ENCODE data around the gene ACAD11.

DNA sequence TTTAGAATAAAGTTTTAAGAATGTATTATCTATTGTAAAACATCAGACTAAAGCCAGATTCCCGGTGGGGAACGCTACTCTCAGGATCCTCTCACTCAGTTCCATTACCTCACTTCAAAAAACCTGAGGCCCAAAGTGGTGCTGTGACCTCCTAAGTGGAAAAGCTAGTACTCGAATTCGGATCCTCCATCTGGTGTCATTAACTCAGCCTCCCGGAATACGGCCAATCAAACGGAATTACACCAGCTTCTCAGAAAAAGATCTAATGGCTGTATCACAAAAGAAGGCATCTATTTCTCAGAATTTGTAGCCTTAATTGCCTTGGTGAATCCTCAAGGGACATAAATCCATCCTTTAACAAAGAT is 627 bp downstream of the ACAD11 start:
- TF ChIP-seq, protein P1, sequence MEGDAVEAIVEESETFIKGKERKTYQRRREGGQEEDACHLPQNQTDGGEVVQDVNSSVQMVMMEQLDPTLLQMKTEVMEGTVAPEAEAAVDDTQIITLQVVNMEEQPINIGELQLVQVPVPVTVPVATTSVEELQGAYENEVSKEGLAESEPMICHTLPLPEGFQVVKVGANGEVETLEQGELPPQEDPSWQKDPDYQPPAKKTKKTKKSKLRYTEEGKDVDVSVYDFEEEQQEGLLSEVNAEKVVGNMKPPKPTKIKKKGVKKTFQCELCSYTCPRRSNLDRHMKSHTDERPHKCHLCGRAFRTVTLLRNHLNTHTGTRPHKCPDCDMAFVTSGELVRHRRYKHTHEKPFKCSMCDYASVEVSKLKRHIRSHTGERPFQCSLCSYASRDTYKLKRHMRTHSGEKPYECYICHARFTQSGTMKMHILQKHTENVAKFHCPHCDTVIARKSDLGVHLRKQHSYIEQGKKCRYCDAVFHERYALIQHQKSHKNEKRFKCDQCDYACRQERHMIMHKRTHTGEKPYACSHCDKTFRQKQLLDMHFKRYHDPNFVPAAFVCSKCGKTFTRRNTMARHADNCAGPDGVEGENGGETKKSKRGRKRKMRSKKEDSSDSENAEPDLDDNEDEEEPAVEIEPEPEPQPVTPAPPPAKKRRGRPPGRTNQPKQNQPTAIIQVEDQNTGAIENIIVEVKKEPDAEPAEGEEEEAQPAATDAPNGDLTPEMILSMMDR (IDR thresholded peaks at IDR 0.05) = no peak
- TF ChIP-seq POLR2A (IDR thresholded peaks at IDR 0.05) = no peak

Measured in lower leg skin (tissue), 3 donors.